HFFc6 (cell line): ENCODE measurements around the gene ICAM2. TPM values are rescaled to one million over a fixed set of nuclear protein-coding genes. Genes with fewer than 3 reads are reported as not detected.

Experiments
- DNase-seq: peaks from one replicate; pipeline ENCODE4 v3.0.0-alpha.2; 2018
- H3K27ac Mint-ChIP-seq: 2 replicates; pipeline ENCODE4 v1.8.0; 2020; ENCODE audit warnings: mild to moderate bottlenecking, mixed read lengths
- H3K27me3 Mint-ChIP-seq: 2 replicates; pipeline ENCODE4 v1.8.0; 2021; ENCODE audit warnings: mild to moderate bottlenecking, moderate library complexity, mixed read lengths; ENCODE audit not compliant: insufficient read depth
- H3K36me3 Mint-ChIP-seq: 2 replicates; pipeline ENCODE4 v1.8.0; 2021; ENCODE audit warnings: low read depth, mixed read lengths
- H3K4me1 Mint-ChIP-seq: 2 replicates; pipeline ENCODE4 v1.8.0; 2020; ENCODE audit warnings: low read depth, mixed read lengths
- H3K4me3 Mint-ChIP-seq: 2 replicates; pipeline ENCODE4 v1.8.0; 2020; ENCODE audit warnings: mild to moderate bottlenecking, moderate library complexity, mixed read lengths
- H3K9me3 Mint-ChIP-seq: 2 replicates; pipeline ENCODE4 v1.8.0; 2020; ENCODE audit warnings: mild to moderate bottlenecking, mixed read lengths
- CTCF ChIP-seq: fragments of 200-600 bp; sonication (generic); IDR thresholded peaks from 2 replicates; pipeline ENCODE4 v1.5.0; 2021; ENCODE audit warnings: antibody characterized with exemption, mild to moderate bottlenecking
- total RNA-seq, 6 experiments: library from RNA; stranded (reverse); fragmentation: NEBNext Ultra II Directional; extraction: Animal tissue kit (Norgen Biotek cat#: 25700); gene quantifications; 2 replicates in 1 of 6; 3 replicates in 5 of 6; pipeline ENCODE4 v1.2.3, GENCODE V29; 2021

The ICAM2 gene
- total RNA-seq, 6 experiments from 2014 or later, result 0.91 to 2.5 (median 1.3) TPM

- peaks cover 3% of the 10 kb centered on the region for H3K27me3 Mint-ChIP-seq
- no peaks in the 10 kb centered on the region for H3K9me3 Mint-ChIP-seq
- no peak overlapping the region for H3K27ac Mint-ChIP-seq
- H3K4me3 Mint-ChIP-seq, result no peak overlapping the region
- TF ChIP-seq CTCF, result peak; percentile 72
- H3K36me3 Mint-ChIP-seq, result no peaks in the 10 kb centered on the region
- H3K4me1 Mint-ChIP-seq, result peaks cover 9% of the 10 kb centered on the region
- no peak for DNase-seq
Observed at GRCh38 chr17:64017381-64017980, 3.0 kb downstream of the ICAM2 start.

GRCh38 chr17:64016974-64017373 lies 3.5 kb downstream of the ICAM2 start:
- no peaks in the 10 kb centered on the region for H3K36me3 Mint-ChIP-seq
- H3K27me3 Mint-ChIP-seq, result peaks cover 5% of the 10 kb centered on the region
- H3K4me1 Mint-ChIP-seq, result peaks cover 9% of the 10 kb centered on the region

GRCh38 chr17:64016231-64016784 lies 4.1 kb downstream of the ICAM2 start:
- Mint-ChIP-seq H3K36me3 (no peaks in the 10 kb centered on the region), H3K27ac (no peak overlapping the region), H3K4me1 (peaks cover 9% of the 10 kb centered on the region), H3K9me3 (no peaks in the 10 kb centered on the region), H3K27me3 (peaks cover 7% of the 10 kb centered on the region), H3K4me3 (no peak overlapping the region)
- peak; percentile 48; the same call in 1 of the 2 replicates for TF ChIP-seq CTCF
- no peak for DNase-seq

More at GRCh38 chr17:64016974-64017373, 3.5 kb downstream of the ICAM2 start:
- Mint-ChIP-seq H3K27ac (no peak overlapping the region), H3K4me3 (no peak overlapping the region), H3K9me3 (no peaks in the 10 kb centered on the region)
- TF ChIP-seq CTCF, result no peak
- no peak for DNase-seq

GRCh38 chr17:64015447-64015846 lies 5.0 kb downstream of the ICAM2 start:
- no peak for DNase-seq
- Mint-ChIP-seq H3K9me3 (no peaks in the 10 kb centered on the region), H3K27me3 (peaks cover 7% of the 10 kb centered on the region), H3K36me3 (no peaks in the 10 kb centered on the region), H3K4me1 (peaks cover 7% of the 10 kb centered on the region), H3K4me3 (no peak overlapping the region), H3K27ac (no peak overlapping the region)
- no peak for TF ChIP-seq CTCF

GRCh38 chr17:64009571-64010402 lies 10.6 kb downstream of the ICAM2 start:
- DNase-seq, result peak; percentile 41
- Mint-ChIP-seq H3K4me1 (peaks cover 48% of the 10 kb centered on the region), H3K36me3 (no peaks in the 10 kb centered on the region; the same call in 1 of the 2 replicates), H3K9me3 (no peaks in the 10 kb centered on the region), H3K4me3 (no peak overlapping the region), H3K27ac (peak overlapping the region; percentile 61), H3K27me3 (peaks cover 5% of the 10 kb centered on the region)
- no peak for TF ChIP-seq CTCF
